ENCODE results near the gene SPAG16. TPM values are rescaled to one million over a fixed set of nuclear protein-coding genes. Genes with fewer than 3 reads are reported as not detected.

The SPAG16 gene
- total RNA-seq, 2 donors from 2014 or later, result 27.1 to 29.2 TPM

- no peak for DNase-seq (ENCODE audit: low spot score)
- Histone ChIP-seq H3K4me1 (replicated peaks) (no peaks in the 10 kb centered on the region), H3K27me3 (replicated peaks; ENCODE audit: insufficient read depth) (no peaks in the 10 kb centered on the region), H3K36me3 (no peaks in the 10 kb centered on the region), H3K4me3 (no peak overlapping the region), H3K27ac (no peak overlapping the region), H3K9me3 (no peaks in the 10 kb centered on the region)
- intact Hi-C loops (cut with DNase I), result no loop called here
- TF ChIP-seq POLR2A (IDR thresholded peaks at IDR 0.05) (no peak), CTCF (IDR thresholded peaks at IDR 0.05) (no peak), POLR2AphosphoS5 (IDR thresholded peaks at IDR 0.05) (no peak)
These were observed 1035.9 kb downstream of the SPAG16 start for GRCh38 chr2:214320211-214320610.

GRCh38 chr2:214322662-214323061, 1038.4 kb downstream of the SPAG16 start:
- no peak for DNase-seq (ENCODE audit: low spot score)
- Histone ChIP-seq H3K4me3 (no peak overlapping the region), H3K36me3 (no peaks in the 10 kb centered on the region), H3K27me3 (replicated peaks; ENCODE audit: insufficient read depth) (no peaks in the 10 kb centered on the region), H3K4me1 (replicated peaks) (no peaks in the 10 kb centered on the region), H3K9me3 (no peaks in the 10 kb centered on the region), H3K27ac (no peak overlapping the region)
- WGBS, result 68% methylated on average over 3 of the region's 3 CpGs
- intact Hi-C loops (cut with DNase I), result no loop called here
- TF ChIP-seq CTCF (IDR thresholded peaks at IDR 0.05), result no peak
- TF ChIP-seq POLR2AphosphoS5 (IDR thresholded peaks at IDR 0.05), result no peak
- TF ChIP-seq POLR2A (IDR thresholded peaks at IDR 0.05), result no peak

GRCh38 chr2:214325404-214325803, 1041.1 kb downstream of the SPAG16 start:
- Histone ChIP-seq H3K4me3 (no peak overlapping the region), H3K36me3 (no peaks in the 10 kb centered on the region), H3K27me3 (replicated peaks; ENCODE audit: insufficient read depth) (no peaks in the 10 kb centered on the region), H3K4me1 (replicated peaks) (no peaks in the 10 kb centered on the region), H3K27ac (no peak overlapping the region), H3K9me3 (no peaks in the 10 kb centered on the region)
- no peak for DNase-seq (ENCODE audit: low spot score)
- intact Hi-C loops (cut with DNase I), result no loop called here
- 83% methylated on average over 1 of the region's 1 CpG for WGBS
- TF ChIP-seq CTCF (IDR thresholded peaks at IDR 0.05) (no peak), POLR2AphosphoS5 (IDR thresholded peaks at IDR 0.05) (no peak), POLR2A (IDR thresholded peaks at IDR 0.05) (no peak)

- intact Hi-C loops (cut with DNase I), result no loop called here
- no peak overlapping the region for H3K27ac ChIP-seq
These were observed 1044.7 kb downstream of the SPAG16 start for GRCh38 chr2:214328941-214329340.

More at GRCh38 chr2:214328941-214329340, 1044.7 kb downstream of the SPAG16 start:
- H3K27me3 ChIP-seq (replicated peaks; ENCODE audit: insufficient read depth), result no peaks in the 10 kb centered on the region
- H3K36me3 ChIP-seq, result no peaks in the 10 kb centered on the region
- TF ChIP-seq CTCF (IDR thresholded peaks at IDR 0.05) (no peak), POLR2A (IDR thresholded peaks at IDR 0.05) (no peak)
- H3K4me1 ChIP-seq (replicated peaks), result no peaks in the 10 kb centered on the region
- DNase-seq (ENCODE audit: low spot score), result no peak
- 54% methylated on average over 3 of the region's 3 CpGs for WGBS
- H3K4me3 ChIP-seq, result no peak overlapping the region
- H3K9me3 ChIP-seq, result no peaks in the 10 kb centered on the region

Data from prostate gland (tissue), 2 donors.